HepG2 (cell line): ENCODE data around the gene MICAL3.

Experiments used
- BORCS8-MEF2B ChIP-seq: sonication (generic); formaldehyde crosslinking; IDR thresholded peaks from 2 replicates; pipeline ENCODE4 v1.8.0; 2022; ENCODE audit warnings: mild to moderate bottlenecking, missing genetic modification reagents
- CEBPB ChIP-seq: IDR thresholded peaks from 2 replicates; pipeline ENCODE4 v1.6.1; 2011; ENCODE audit warnings: low read depth, low read length, improper control_type of control experiment, borderline replicate concordance
- JUND ChIP-seq: sonication (generic); formaldehyde crosslinking; IDR thresholded peaks from 2 replicates; pipeline ENCODE4 v1.8.0; 2022; ENCODE audit warnings: mild to moderate bottlenecking, missing genetic modification reagents
- NR2C2 ChIP-seq: sonication (generic); formaldehyde crosslinking; IDR thresholded peaks from 2 replicates; pipeline ENCODE4 v1.4.0; 2020; ENCODE audit warnings: missing genetic modification reagents, mild to moderate bottlenecking, moderate library complexity, borderline replicate concordance
- SMARCE1 ChIP-seq: fragments of 450-650 bp; IDR thresholded peaks from 2 replicates; pipeline ENCODE4 v1.6.1; 2017; ENCODE audit warnings: borderline replicate concordance
- TOE1 ChIP-seq: sonication (generic); formaldehyde crosslinking; IDR thresholded peaks from 2 replicates; pipeline ENCODE4 v1.4.0; 2020; ENCODE audit warnings: mild to moderate bottlenecking, missing genetic modification reagents
- ZFP41 ChIP-seq: sonication (generic); formaldehyde crosslinking; IDR thresholded peaks from 2 replicates; pipeline ENCODE4 v1.4.0; 2020; ENCODE audit warnings: mild to moderate bottlenecking, missing genetic modification reagents, borderline replicate concordance
- ZNF180 ChIP-seq: sonication (generic); formaldehyde crosslinking; IDR thresholded peaks from 2 replicates; pipeline ENCODE4 v1.4.0; 2020; ENCODE audit warnings: low read depth, missing genetic modification reagents, borderline replicate concordance
- ZNF629 ChIP-seq: sonication (generic); formaldehyde crosslinking; conservative IDR thresholded peaks from 2 replicates; pipeline ENCODE4 v1.5.0; 2020; ENCODE audit warnings: missing genetic modification reagents
- TF ChIP-seq, protein P1 (sequence below): sonication (generic); formaldehyde crosslinking; IDR thresholded peaks from 2 replicates; pipeline ENCODE4 v1.5.0; 2020; ENCODE audit warnings: mild to moderate bottlenecking, missing genetic modification reagents, moderate library complexity

DNA sequence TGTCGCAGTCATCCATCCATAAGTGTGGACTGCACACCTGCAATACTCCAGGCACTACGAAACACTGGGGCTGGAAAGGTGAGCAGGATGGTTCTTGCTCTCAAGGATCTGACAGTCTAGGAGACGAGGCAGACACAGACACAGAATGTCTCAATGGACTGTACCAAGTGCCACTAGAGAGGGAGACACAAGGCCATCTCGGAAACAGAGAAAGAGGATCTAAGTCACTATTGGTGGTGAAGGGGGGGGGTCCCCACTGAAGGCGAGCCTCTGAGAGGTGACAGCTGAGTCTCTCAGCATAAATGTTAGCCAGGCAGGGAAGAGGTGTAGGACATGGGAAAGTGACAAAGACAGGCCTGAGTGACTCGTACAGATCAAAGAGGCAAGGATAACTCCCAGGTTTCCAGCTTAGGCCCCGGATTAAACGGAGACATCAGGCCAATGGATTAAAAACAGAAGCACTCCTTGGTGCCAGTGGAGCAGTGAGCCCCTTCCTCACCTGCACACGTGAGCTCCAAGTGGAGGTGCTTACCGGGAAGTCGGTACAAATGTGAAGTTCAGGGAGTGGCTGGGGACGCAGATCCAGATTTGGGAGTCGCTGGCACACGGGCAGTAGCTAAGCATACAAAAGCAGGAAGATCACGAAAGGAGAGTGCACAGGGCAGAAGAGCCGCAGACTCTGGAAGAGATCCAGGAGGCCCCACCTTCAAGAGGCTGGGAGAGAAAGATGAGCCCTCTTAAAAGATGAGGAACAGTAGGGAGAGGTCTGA lies 117.2 kb downstream of the MICAL3 start:
- TF ChIP-seq, protein P1, sequence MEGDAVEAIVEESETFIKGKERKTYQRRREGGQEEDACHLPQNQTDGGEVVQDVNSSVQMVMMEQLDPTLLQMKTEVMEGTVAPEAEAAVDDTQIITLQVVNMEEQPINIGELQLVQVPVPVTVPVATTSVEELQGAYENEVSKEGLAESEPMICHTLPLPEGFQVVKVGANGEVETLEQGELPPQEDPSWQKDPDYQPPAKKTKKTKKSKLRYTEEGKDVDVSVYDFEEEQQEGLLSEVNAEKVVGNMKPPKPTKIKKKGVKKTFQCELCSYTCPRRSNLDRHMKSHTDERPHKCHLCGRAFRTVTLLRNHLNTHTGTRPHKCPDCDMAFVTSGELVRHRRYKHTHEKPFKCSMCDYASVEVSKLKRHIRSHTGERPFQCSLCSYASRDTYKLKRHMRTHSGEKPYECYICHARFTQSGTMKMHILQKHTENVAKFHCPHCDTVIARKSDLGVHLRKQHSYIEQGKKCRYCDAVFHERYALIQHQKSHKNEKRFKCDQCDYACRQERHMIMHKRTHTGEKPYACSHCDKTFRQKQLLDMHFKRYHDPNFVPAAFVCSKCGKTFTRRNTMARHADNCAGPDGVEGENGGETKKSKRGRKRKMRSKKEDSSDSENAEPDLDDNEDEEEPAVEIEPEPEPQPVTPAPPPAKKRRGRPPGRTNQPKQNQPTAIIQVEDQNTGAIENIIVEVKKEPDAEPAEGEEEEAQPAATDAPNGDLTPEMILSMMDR (CRISPR knock-in tag), result no peak
- TF ChIP-seq TOE1 (CRISPR knock-in tag), result no peak
- TF ChIP-seq NR2C2 (CRISPR knock-in tag), result no peak
- TF ChIP-seq ZNF629 (CRISPR knock-in tag), result no peak
- no peak for TF ChIP-seq BORCS8-MEF2B (CRISPR knock-in tag)
- TF ChIP-seq ZNF180 (CRISPR knock-in tag), result no peak
- TF ChIP-seq CEBPB, result no peak
- TF ChIP-seq SMARCE1, result no peak
- TF ChIP-seq ZFP41 (CRISPR knock-in tag), result no peak
- TF ChIP-seq JUND (CRISPR knock-in tag), result no peak
